Activated CD8-positive, alpha-beta T cell treated with anti-CD3 and anti-CD28 coated beads, Interleukin-2, amount 10 ng/mL, durations not matched to agents 7 days and 5 days (primary cell): ENCODE results near the gene ATP8B2. TPM values are rescaled to one million over a fixed set of nuclear protein-coding genes. Genes with fewer than 3 reads are reported as not detected.
A peak's percentile ranks its signal among the peaks of the same experiment; 100 is the strongest.
"Not testable (repeated sequence)": the region's sequence is repeated elsewhere in the genome, so short reads cannot be mapped to it uniquely, and the experiment has no call there.

Source experiments
- ATAC-seq: fragments of 150-1000 bp; cut with Tn5 transposase; one replicate; pipeline ENCODE4 v1.10.0; 2021; ENCODE audit warnings: moderate library complexity
- CTCF ChIA-PET: fragments of 350-600 bp; sonication (Branson Sonifier 250); formaldehyde crosslinking; loops from one replicate; lab custom pipeline; 2021; ENCODE audit warnings: antibody characterized with exemption; lab: Charles Lee
- POLR2A ChIA-PET: fragments of 350-600 bp; sonication (Branson Sonifier 250); formaldehyde crosslinking; loops from one replicate; lab custom pipeline; 2021; ENCODE audit warnings: antibody characterized with exemption; lab: Charles Lee
- DNase-seq: peaks from one replicate; pipeline ENCODE4 v3.0.0-alpha.2; 2020
- H3K27ac Mint-ChIP-seq: one replicate; pipeline ENCODE4 v1.8.0; 2021; ENCODE audit warnings: mild to moderate bottlenecking, mixed read lengths
- H3K27me3 Mint-ChIP-seq: one replicate; pipeline ENCODE4 v1.8.0; 2021; ENCODE audit warnings: low read depth, mixed read lengths
- H3K36me3 Mint-ChIP-seq: one replicate; pipeline ENCODE4 v1.8.0; 2021; ENCODE audit warnings: low read depth, mixed read lengths
- H3K4me1 Mint-ChIP-seq: one replicate; pipeline ENCODE4 v1.8.0; 2021; ENCODE audit warnings: low read depth, mixed read lengths
- H3K4me3 Mint-ChIP-seq: one replicate; pipeline ENCODE4 v1.8.0; 2021; ENCODE audit warnings: mild to moderate bottlenecking, mixed read lengths
- H3K9me3 Mint-ChIP-seq: one replicate; pipeline ENCODE4 v1.8.0; 2022; ENCODE audit warnings: mixed read lengths; ENCODE audit not compliant: insufficient read depth
- total RNA-seq, 2 experiments: library from RNA; stranded (reverse); gene quantifications; one replicate each; pipeline ENCODE4 v1.2.3, GENCODE V29; 2021

Gene ATP8B2
- total RNA-seq, 2 experiments from 2014 or later, result 65.3 to 71.6 TPM

DNA sequence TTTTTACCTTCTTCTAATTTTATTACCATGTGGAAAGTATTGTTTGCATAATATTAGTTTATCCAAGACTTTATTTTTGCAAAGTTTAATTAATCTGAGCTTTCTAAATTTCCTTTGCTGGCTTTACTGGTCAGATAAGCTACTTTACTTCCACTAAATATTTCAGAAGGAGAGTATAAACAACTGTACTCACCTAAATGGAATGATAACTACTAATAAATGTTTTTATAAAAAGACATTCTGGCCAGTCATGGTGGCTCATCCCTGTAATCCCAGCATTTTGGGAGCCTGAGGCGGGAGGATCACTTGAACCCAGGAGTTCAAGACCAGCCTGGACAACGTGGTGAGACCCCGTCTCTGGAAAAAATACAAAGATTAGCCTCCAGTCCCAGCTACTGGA, 36.0 kb downstream of the ATP8B2 start:
- Mint-ChIP-seq H3K36me3 (no peaks in the 10 kb centered on the region), H3K9me3 (no peaks in the 10 kb centered on the region), H3K4me3 (no peak overlapping the region), H3K27ac (no peak overlapping the region), H3K27me3 (peaks cover 5% of the 10 kb centered on the region), H3K4me1 (no peaks in the 10 kb centered on the region)
- ChIA-PET CTCF (interaction anchor here (0.7 to 1.1 kb wide), 4 partner anchors 16 to 35 kb away, joined by 3 to 4 read pairs (median 3); no protein-coding TSS in a partner anchor), POLR2A (no interaction called here)
- DNase-seq, result no peak
- no peak for ATAC-seq

DNA sequence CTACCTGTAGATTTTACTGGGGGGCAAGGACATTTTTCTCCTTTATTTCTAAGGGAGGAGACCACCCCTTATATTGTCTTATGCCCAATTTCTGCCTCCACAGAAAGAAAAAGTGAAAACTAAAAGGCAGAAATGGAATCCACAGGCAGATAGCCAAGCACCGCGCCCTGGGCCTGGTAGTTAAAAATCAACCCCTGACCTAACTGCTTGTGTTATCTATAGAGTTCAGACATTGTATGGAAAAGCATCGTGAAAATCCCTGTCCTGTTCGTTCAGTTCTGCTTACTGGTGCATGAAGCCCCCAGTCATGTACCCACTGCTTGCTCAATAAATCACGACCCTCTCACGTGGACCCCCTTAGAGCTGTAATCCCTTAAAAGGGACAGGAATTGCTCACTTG, 46.1 kb downstream of the ATP8B2 start:
- no peaks in the 10 kb centered on the region for H3K36me3 Mint-ChIP-seq

DNA sequence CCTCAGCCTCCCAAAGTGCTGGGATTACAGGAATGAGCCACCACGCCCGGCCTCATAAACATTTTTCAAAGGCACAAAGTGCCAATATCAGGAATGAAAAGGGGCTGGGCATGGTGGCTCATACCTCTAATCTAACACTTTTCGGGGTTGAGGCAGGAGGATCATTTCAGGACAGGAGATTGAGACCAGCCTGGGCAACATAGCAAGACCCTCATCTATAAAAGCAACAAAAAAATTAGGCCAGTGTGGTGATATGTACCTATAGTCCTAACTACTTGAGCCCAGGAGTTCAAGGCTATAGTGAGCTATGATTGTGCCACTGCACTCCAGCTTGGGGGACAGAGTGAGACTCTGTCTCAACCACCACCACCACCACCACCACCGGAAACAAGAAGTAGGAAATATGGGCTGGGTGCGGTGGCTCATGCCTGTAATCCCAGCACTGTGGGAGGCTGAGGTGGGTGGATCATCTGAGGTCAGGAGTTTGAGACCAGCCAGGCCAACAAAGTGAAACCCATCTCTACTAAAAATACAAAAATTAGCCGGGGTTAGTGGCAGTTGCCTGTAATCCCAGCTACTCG, 48.5 kb downstream of the ATP8B2 start:
- H3K4me3 Mint-ChIP-seq, H3K27me3 Mint-ChIP-seq, POLR2A ChIA-PET, H3K4me1 Mint-ChIP-seq, H3K36me3 Mint-ChIP-seq, H3K9me3 Mint-ChIP-seq, H3K27ac Mint-ChIP-seq: not testable (repeated sequence)
- ATAC-seq, result peak; percentile 36
- DNase-seq, result peak; percentile 27
- CTCF ChIA-PET, result interaction anchor here (1.5 kb wide), 1 partner anchor 39 kb away, joined by 3 read pairs; no protein-coding TSS in a partner anchor

More for the DNA sequence above, 46.1 kb downstream of the ATP8B2 start:
- DNase-seq, result no peak
- ATAC-seq, result no peak
- peaks cover 8% of the 10 kb centered on the region for H3K4me1 Mint-ChIP-seq
- no peaks in the 10 kb centered on the region for H3K27me3 Mint-ChIP-seq
- ChIA-PET POLR2A (no interaction called here), CTCF (no interaction called here)
- H3K9me3 Mint-ChIP-seq, result no peaks in the 10 kb centered on the region
- H3K27ac Mint-ChIP-seq, result no peak overlapping the region
- no peak overlapping the region for H3K4me3 Mint-ChIP-seq

DNA sequence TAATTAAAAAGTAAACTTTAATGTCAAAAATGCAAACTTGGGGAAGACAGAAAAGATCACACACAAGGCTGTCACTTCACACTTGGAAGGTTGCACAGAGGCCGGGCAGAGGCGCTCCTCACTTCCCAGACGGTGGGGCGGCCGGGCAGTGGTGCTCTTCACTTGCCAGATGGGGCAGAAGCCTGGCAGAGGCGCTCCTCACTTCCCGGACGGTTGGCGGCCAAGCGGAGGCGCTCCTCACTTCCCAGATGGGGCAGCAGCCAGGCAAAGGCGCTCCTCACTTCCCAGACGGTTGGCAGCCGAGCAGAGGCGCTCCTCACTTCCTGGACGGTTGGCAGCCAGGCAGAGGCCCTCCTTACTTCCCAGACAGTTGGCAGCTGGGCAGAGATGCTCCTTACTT, 54.0 kb downstream of the ATP8B2 start:
- Mint-ChIP-seq H3K27me3 (no peaks in the 10 kb centered on the region), H3K27ac (no peak overlapping the region), H3K9me3 (no peaks in the 10 kb centered on the region), H3K36me3 (no peaks in the 10 kb centered on the region), H3K4me1 (peaks cover 2% of the 10 kb centered on the region), H3K4me3 (no peak overlapping the region)
- ChIA-PET CTCF (no interaction called here), POLR2A (no interaction called here)
- ATAC-seq (no peak), DNase-seq (no peak)

DNA sequence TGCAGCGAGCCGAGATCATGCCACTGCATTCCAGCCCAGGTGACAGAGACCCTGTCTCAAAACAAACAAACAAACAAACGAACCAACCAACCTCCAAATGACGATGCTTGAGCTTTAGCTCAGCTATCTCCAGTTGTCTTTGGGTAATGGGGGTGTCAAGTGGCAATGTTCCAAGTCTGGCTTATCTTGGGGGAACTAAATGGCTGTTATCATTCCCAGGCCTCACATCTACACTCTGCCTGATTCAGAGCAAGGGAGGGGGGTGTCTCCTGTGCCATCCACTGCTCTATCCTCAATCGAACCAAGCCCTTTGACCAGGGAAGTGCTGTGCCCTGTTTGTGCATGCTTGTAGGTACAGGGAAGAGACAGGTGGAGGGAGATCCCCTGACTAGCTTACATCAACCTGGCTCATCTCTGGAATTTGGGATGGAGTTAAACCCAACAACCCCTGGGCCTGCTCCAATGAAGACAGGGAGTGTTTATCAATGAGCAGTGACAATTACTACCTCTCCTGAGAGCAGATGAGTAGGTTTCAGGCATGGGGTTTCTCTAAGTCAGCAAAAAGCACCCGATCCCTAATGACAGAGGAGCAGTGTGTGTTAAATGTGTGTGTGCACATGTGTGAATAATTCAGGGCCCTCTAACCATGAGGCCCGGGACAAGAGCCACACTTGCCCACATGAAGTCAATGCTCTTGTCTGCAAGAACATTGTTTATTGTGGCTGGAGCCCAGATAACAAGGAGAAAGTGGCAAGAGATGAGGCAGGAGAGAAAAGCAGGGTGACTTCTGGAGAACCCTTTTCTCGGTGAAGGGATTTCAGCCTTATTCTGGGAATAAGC, 59.5 kb downstream of the ATP8B2 start:
- no peaks in the 10 kb centered on the region for H3K27me3 Mint-ChIP-seq
- CTCF ChIA-PET, result interaction anchor here (1.2 to 3.2 kb wide), 3 partner anchors 49 to 788 kb away, joined by 4 to 18 read pairs (median 4); partner anchors contain the start of gene KRTCAP2
- POLR2A ChIA-PET, result interaction anchor here (0.7 to 2.2 kb wide), 3 partner anchors 19 to 165 kb away, joined by 3 to 12 read pairs (median 6); partner anchors contain the start of gene UBAP2L
- H3K27ac Mint-ChIP-seq, result peak overlapping the region; percentile 88
- peaks cover 24% of the 10 kb centered on the region for H3K4me1 Mint-ChIP-seq
- DNase-seq (no peak), ATAC-seq (no peak)
- H3K36me3 Mint-ChIP-seq, result peaks cover 5% of the 10 kb centered on the region
- peaks cover 7% of the 10 kb centered on the region for H3K9me3 Mint-ChIP-seq
- H3K4me3 Mint-ChIP-seq, result no peak overlapping the region

DNA sequence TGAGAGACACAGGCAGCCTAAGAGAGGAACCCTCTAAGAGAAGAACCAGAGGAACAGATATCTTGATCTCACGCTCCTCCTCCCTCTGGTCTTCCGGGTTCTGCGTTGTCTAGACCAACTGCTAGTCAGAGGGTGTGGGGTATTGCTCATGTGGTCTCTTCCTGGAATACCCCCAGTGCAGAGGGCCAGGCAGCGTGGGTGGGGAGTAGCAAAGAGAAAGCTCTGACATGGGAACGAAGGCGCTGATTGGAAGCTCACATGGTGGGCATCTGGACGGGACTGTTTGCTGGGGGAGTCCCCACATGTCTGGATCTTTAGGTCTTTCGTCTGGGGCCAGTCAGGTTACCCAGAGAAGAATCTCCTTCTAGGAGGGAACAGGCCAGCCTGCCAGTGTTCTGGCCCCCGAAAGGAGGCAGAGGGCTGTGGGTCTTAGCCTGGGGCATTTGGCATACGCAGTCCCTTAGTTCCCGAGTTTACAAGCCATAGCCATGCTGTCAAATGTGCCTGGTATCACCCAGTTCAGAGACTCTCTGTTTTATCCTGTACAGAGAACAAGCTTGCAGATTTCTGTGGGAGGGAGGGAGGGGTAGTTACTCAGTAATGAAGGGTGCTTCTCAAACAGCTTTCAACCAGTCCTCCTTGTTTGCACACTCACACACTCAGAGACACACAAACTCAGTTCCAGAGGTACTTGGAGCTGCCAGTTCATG, 61.5 kb downstream of the ATP8B2 start:
- DNase-seq (peak; percentile 55), ATAC-seq (peak; percentile 91)
- peaks cover 5% of the 10 kb centered on the region for H3K36me3 Mint-ChIP-seq
- peaks cover 7% of the 10 kb centered on the region for H3K9me3 Mint-ChIP-seq
- peak overlapping the region; percentile 88 for H3K27ac Mint-ChIP-seq
- peaks cover 26% of the 10 kb centered on the region for H3K4me1 Mint-ChIP-seq
- H3K4me3 Mint-ChIP-seq, result peak overlapping the region; percentile 51
- ChIA-PET POLR2A (interaction anchor here (0.6 to 2.2 kb wide), 10 partner anchors 11 to 167 kb away, joined by 3 to 12 read pairs (median 4); partner anchors contain the start of gene UBAP2L), CTCF (interaction anchor here (0.6 to 3.2 kb wide), 6 partner anchors 16 to 1861 kb away, joined by 3 to 18 read pairs (median 4); partner anchors contain the start of genes KRTCAP2 and PAQR6)
- peaks cover 3% of the 10 kb centered on the region for H3K27me3 Mint-ChIP-seq

DNA sequence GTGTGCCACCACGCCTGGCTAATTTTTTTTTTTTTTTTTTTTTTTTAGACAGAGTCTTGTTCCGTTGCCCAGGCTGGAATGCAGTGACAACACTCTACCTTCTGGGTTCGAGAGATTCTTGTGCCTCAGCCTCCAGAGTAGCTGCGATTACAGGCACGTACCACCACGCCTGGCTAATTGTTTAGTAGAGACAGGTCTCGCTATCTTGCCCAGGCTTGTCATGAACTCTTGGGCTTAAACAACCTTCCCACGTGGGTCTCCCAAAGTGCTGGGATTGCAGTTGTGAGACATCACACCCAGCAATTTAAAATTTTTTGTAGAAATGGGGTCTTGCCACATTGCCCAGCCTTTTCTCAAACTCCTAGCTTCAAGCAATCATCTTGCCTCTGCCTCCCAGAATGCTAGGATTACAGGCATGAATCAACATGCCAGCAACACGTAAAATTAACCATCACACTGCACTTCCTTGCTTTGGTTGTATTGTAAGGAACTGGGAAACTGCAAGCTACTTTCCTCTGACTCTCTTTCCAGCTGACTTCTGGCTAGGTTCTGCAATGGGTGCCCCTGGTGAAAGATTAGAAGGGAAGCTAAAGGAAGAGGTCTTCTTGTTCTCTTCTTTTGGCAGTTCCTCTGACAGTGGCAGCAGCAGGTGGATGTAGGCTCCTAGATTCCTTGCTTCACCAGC, 65.9 kb downstream of the ATP8B2 start:
- H3K4me1 Mint-ChIP-seq, result peaks cover 10% of the 10 kb centered on the region
- ATAC-seq (no peak), DNase-seq (no peak)
- ChIA-PET CTCF (no interaction called here), POLR2A (no interaction called here)
- H3K36me3 Mint-ChIP-seq, result peaks cover 2% of the 10 kb centered on the region
- H3K27me3 Mint-ChIP-seq, result peaks cover 8% of the 10 kb centered on the region
- no peak overlapping the region for H3K27ac Mint-ChIP-seq
- H3K4me3 Mint-ChIP-seq, result no peak overlapping the region
- H3K9me3 Mint-ChIP-seq, result no peaks in the 10 kb centered on the region

DNA sequence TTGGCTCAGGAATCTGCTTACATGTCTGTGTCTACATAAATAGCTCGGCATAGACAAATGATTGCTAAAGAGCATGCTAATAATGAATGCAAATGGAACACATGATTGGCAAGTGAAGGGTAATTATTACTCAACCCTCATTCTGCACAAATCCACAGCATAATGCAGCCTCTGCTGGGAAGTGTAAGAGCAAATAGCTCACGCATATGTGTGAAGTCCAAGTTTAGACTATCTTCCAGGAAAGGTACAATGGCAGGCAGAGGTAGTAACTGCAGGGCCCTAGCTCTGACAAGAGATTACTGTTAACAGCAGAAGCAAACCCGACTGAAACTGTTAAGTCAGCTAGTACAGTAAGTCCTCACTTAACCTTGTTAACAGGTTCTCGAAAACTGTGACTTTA, 72.8 kb downstream of the ATP8B2 start:
- DNase-seq, result no peak
- CTCF ChIA-PET, result no interaction called here
- no peak for ATAC-seq
- Mint-ChIP-seq H3K4me3 (no peak overlapping the region), H3K27me3 (peaks cover 12% of the 10 kb centered on the region), H3K9me3 (no peaks in the 10 kb centered on the region), H3K4me1 (peaks cover 18% of the 10 kb centered on the region), H3K27ac (no peak overlapping the region), H3K36me3 (no peaks in the 10 kb centered on the region)
- POLR2A ChIA-PET, result interaction anchor here (1.1 kb wide), 1 partner anchor 11 kb away, joined by 3 read pairs; no protein-coding TSS in a partner anchor

DNA sequence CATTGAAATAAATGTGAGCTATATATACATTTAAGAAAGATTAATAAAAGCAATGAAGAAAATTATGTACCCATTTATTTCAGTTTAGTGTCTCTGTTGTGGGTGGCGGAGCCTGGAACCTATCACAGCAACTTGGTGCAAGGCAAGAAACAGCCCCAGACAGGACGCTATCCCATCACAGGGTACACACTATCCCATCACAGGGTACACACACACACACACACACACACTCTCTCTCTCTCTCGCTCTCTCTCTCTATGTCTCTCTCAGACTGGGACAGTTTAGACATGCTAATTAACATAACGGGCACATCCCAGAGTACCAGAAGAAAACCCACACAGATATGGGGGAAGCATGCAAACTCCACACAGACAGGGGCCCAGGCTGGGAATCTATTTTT, 73.4 kb downstream of the ATP8B2 start:
- no peak overlapping the region for H3K27ac Mint-ChIP-seq
- no peak for DNase-seq
- H3K4me1 Mint-ChIP-seq, result peaks cover 23% of the 10 kb centered on the region
- ATAC-seq, result no peak
- ChIA-PET CTCF (interaction anchor here (0.6 kb wide), 1 partner anchor 196 kb away, joined by 3 read pairs; no protein-coding TSS in a partner anchor), POLR2A (interaction anchor here (1.1 kb wide), 1 partner anchor 12 kb away, joined by 3 read pairs; no protein-coding TSS in a partner anchor)
- H3K27me3 Mint-ChIP-seq, result peaks cover 12% of the 10 kb centered on the region
- no peaks in the 10 kb centered on the region for H3K9me3 Mint-ChIP-seq
- H3K36me3 Mint-ChIP-seq, result no peaks in the 10 kb centered on the region
- H3K4me3 Mint-ChIP-seq, result no peak overlapping the region

DNA sequence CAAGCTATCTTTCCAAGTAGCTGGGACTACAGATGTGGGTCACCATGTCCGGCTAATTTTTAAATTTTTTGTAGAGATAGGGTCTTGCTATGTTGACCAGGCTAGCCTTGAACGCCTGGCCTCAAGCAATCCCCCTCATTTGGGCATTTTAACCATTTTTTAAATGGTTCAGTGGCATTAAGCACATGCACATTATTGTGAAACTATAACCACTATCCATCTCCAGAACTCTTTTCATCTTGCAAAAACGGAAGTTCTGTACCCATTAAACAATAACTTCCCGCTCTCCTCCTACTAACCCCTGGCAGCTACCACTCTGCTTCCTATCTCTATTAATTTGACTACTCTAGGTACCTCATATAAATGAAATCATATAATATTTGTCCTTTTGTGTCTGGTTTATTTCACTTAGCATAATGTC, 75.1 kb downstream of the ATP8B2 start:
- ChIA-PET POLR2A (no interaction called here), CTCF (interaction anchor here (1.3 kb wide), 1 partner anchor 79 kb away, joined by 3 read pairs; no protein-coding TSS in a partner anchor)
- Mint-ChIP-seq H3K36me3 (no peaks in the 10 kb centered on the region), H3K4me3 (no peak overlapping the region), H3K4me1 (peaks cover 39% of the 10 kb centered on the region), H3K27me3 (peaks cover 21% of the 10 kb centered on the region), H3K27ac (no peak overlapping the region), H3K9me3 (no peaks in the 10 kb centered on the region)
- DNase-seq (no peak), ATAC-seq (no peak)
